SK-N-SH (cell line): ENCODE data around the gene IRS4. TPM values are rescaled to one million over a fixed set of nuclear protein-coding genes. Genes with fewer than 3 reads are reported as not detected.

ENCODE experiments used
- CTCF ChIA-PET: fragments of 300-600, 350-600 bp; formaldehyde crosslinking; extraction: SDS; loops from one replicate; lab custom pipeline; 2021; lab: Yijun Ruan, JAX
- POLR2A ChIA-PET: fragments of 350-600 bp; sonication (Branson Sonifier 250); formaldehyde crosslinking; extraction: SDS; loops from one replicate; lab custom pipeline; 2020; ENCODE audit warnings: antibody characterized with exemption, inconsistent platforms; lab: Yijun Ruan, JAX
- DNase-seq: peaks from one replicate; pipeline ENCODE4 v3.0.0; 2012
- H2AFZ ChIP-seq: fragments of 200-600 bp; sonication (generic); 2 replicates; pipeline ENCODE4 v1.8.1; 2016; ENCODE audit warnings: antibody characterized with exemption, mild to moderate bottlenecking, low read depth
- H3F3A ChIP-seq: fragments of 200-600 bp; sonication (generic); replicated peaks from 2 replicates; pipeline ENCODE3; 2016; ENCODE audit warnings: antibody characterized with exemption, mild to moderate bottlenecking; ENCODE audit not compliant: insufficient read depth
- H3K27ac ChIP-seq, 2 experiments: fragments of 200-500 bp in 1 of 2; fragments of 200-600 bp in 1 of 2; sonication (Bioruptor generic) in 1 of 2; sonication (generic), shearing (Covaris generic) in 1 of 2; 2 replicates each; pipeline versions ENCODE4 v1.5.1 to v1.6.1; 2014 to 2016; ENCODE audit warnings: low read depth in 2 of 2, inconsistent platforms in 1 of 2, low read length in 1 of 2, mild to moderate bottlenecking in 1 of 2, mixed read lengths in 1 of 2
- H3K27me3 ChIP-seq: fragments of 200-600 bp; sonication (generic), shearing (Covaris generic); 2 replicates; pipeline ENCODE4 v1.6.1; 2016; ENCODE audit warnings: mixed run types; ENCODE audit not compliant: insufficient read depth
- H3K36me3 ChIP-seq, 2 experiments: fragments of 200-500 bp in 1 of 2; fragments of 200-600 bp in 1 of 2; sonication (Bioruptor generic) in 1 of 2; sonication (generic) in 1 of 2; replicated peaks in 1 of 2; 2 replicates each; pipeline versions ENCODE3 to v1.5.1; 2014 to 2016; ENCODE audit warnings: low read length in 1 of 2, mild to moderate bottlenecking in 1 of 2; ENCODE audit not compliant: insufficient read depth in 2 of 2, control insufficient read depth in 1 of 2
- H3K4me1 ChIP-seq, 2 experiments: fragments of 200-500 bp in 1 of 2; fragments of 200-600 bp in 1 of 2; sonication (Bioruptor generic) in 1 of 2; sonication (generic), shearing (Covaris generic) in 1 of 2; 2 replicates each; pipeline versions ENCODE4 v1.5.1 to v1.6.1; 2014 to 2016; ENCODE audit warnings: low read depth in 1 of 2, low read length in 1 of 2, mixed run types in 1 of 2; ENCODE audit not compliant: insufficient read depth in 2 of 2, control insufficient read depth in 1 of 2
- H3K4me2 ChIP-seq: fragments of 200-600 bp; sonication (generic), shearing (Covaris generic); 2 replicates; pipeline ENCODE4 v1.6.1; 2017; ENCODE audit warnings: mixed run types
- H3K4me3 ChIP-seq, 2 experiments: fragments of 200-500 bp in 1 of 2; fragments of 200-600 bp in 1 of 2; sonication (Bioruptor generic) in 1 of 2; sonication (generic), shearing (Covaris generic) in 1 of 2; 2 replicates each; pipeline versions ENCODE4 v1.5.1 to v1.8.1; 2014 to 2016; ENCODE audit warnings: low read depth in 2 of 2, inconsistent platforms in 1 of 2, low read length in 1 of 2, mild to moderate bottlenecking in 1 of 2, mixed read lengths in 1 of 2, moderate library complexity in 1 of 2
- H3K79me2 ChIP-seq: fragments of 200-600 bp; sonication (generic); 2 replicates; pipeline ENCODE4 v1.8.1; 2017; ENCODE audit warnings: mild to moderate bottlenecking; ENCODE audit not compliant: insufficient read depth
- H3K9ac ChIP-seq: fragments of 200-600 bp; sonication (generic); 2 replicates; pipeline ENCODE4 v1.6.1; 2017; ENCODE audit warnings: mixed run types
- H3K9me2 ChIP-seq: fragments of 200-600 bp; sonication (generic); 2 replicates; pipeline ENCODE4 v1.6.1; 2017; ENCODE audit warnings: mixed run types
- H3K9me3 ChIP-seq: fragments of 200-600 bp; sonication (generic); 2 replicates; pipeline ENCODE4 v1.6.1; 2017; ENCODE audit warnings: mixed run types, mild to moderate bottlenecking, moderate library complexity
- H4K20me1 ChIP-seq: fragments of 200-600 bp; sonication (generic); 2 replicates; pipeline ENCODE4 v1.6.1; 2017; ENCODE audit warnings: mild to moderate bottlenecking, mixed run types; ENCODE audit not compliant: insufficient read depth
- CTCF ChIP-seq: fragments of 200-600 bp; sonication (generic); IDR thresholded peaks from 2 replicates; pipeline ENCODE4 v1.6.1; 2017; ENCODE audit warnings: antibody characterized with exemption, mild to moderate bottlenecking, moderate library complexity
- ELF1 ChIP-seq: IDR thresholded peaks from 2 replicates; pipeline ENCODE4 v1.4.0; 2012
- EP300 ChIP-seq, 2 experiments: IDR thresholded peaks; 2 replicates each; pipeline versions ENCODE4 v1.4.0 to v1.6.1; 2012; ENCODE audit warnings: borderline replicate concordance in 1 of 2, low read depth in 1 of 2, low read length in 1 of 2
- FOSL2 ChIP-seq: IDR thresholded peaks from 2 replicates; pipeline ENCODE4 v1.4.0; 2012; ENCODE audit warnings: low read depth, mild to moderate bottlenecking, moderate library complexity, borderline replicate concordance
- FOXJ3 ChIP-seq: sonication (generic); formaldehyde crosslinking; IDR thresholded peaks from 2 replicates; pipeline ENCODE4 v1.5.1; 2020; ENCODE audit warnings: mild to moderate bottlenecking, missing genetic modification reagents
- FOXM1 ChIP-seq: IDR thresholded peaks from 2 replicates; pipeline ENCODE4 v1.4.0; 2012; ENCODE audit warnings: low read depth, mild to moderate bottlenecking
- GATA2 ChIP-seq: sonication (generic); formaldehyde crosslinking; IDR thresholded peaks from 2 replicates; pipeline ENCODE4 v1.5.0; 2020; ENCODE audit warnings: mild to moderate bottlenecking, missing genetic modification reagents
- IRF3 ChIP-seq: fragments of 150-350 bp; IDR thresholded peaks from 2 replicates; pipeline ENCODE4 v1.6.1; 2016; ENCODE audit warnings: mild to moderate bottlenecking, low read depth, low read length
- JUND ChIP-seq: IDR thresholded peaks from 2 replicates; pipeline ENCODE4 v1.4.0; 2012
- MEF2A ChIP-seq: IDR thresholded peaks from 2 replicates; pipeline ENCODE4 v1.4.0; 2012; ENCODE audit warnings: low read depth, borderline replicate concordance
- NFIC ChIP-seq: IDR thresholded peaks from 2 replicates; pipeline ENCODE4 v1.4.0; 2012; ENCODE audit warnings: borderline replicate concordance
- NRF1 ChIP-seq: IDR thresholded peaks from 2 replicates; pipeline ENCODE4 v1.6.1; 2012; ENCODE audit warnings: low read depth, mild to moderate bottlenecking, low read length
- POLR2AphosphoS5 ChIP-seq: IDR thresholded peaks from 2 replicates; pipeline ENCODE4 v1.6.1; 2012; ENCODE audit warnings: low read depth, low read length
- RAD21 ChIP-seq: IDR thresholded peaks from 2 replicates; pipeline ENCODE4 v1.6.1; 2012; ENCODE audit warnings: mild to moderate bottlenecking, low read length
- RCOR1 ChIP-seq: fragments of 150-350 bp; IDR thresholded peaks from 2 replicates; pipeline ENCODE4 v1.6.1; 2017; ENCODE audit warnings: antibody characterized with exemption, low read length
- REST ChIP-seq: IDR thresholded peaks from 2 replicates; pipeline ENCODE4 v1.6.1; 2012; ENCODE audit warnings: mild to moderate bottlenecking, low read depth, low read length, moderate library complexity
- RFX5 ChIP-seq: IDR thresholded peaks from 2 replicates; pipeline ENCODE4 v1.6.1; 2012; ENCODE audit warnings: mild to moderate bottlenecking, improper control_type of control experiment, low read length
- RXRA ChIP-seq: IDR thresholded peaks from 2 replicates; pipeline ENCODE4 v1.4.0; 2012; ENCODE audit warnings: low read depth, mild to moderate bottlenecking, borderline replicate concordance
- SIN3A ChIP-seq: IDR thresholded peaks from 2 replicates; pipeline ENCODE4 v1.6.1; 2012; ENCODE audit warnings: low read depth, mild to moderate bottlenecking, low read length, moderate library complexity, borderline replicate concordance
- SMC3 ChIP-seq: IDR thresholded peaks from 2 replicates; pipeline ENCODE4 v1.6.1; 2012; ENCODE audit warnings: low read depth, low read length, improper control_type of control experiment
- TAF1 ChIP-seq: IDR thresholded peaks from 2 replicates; pipeline ENCODE4 v1.6.1; 2012; ENCODE audit warnings: low read depth, mild to moderate bottlenecking, low read length, moderate library complexity, borderline replicate concordance
- TEAD4 ChIP-seq: IDR thresholded peaks from 2 replicates; pipeline ENCODE4 v1.4.0; 2012; ENCODE audit warnings: mild to moderate bottlenecking, borderline replicate concordance; ENCODE audit not compliant: insufficient read depth
- YY1 ChIP-seq: IDR thresholded peaks from 2 replicates; pipeline ENCODE4 v1.4.0; 2012; ENCODE audit warnings: low read depth, mild to moderate bottlenecking
- whole genome bisulfite sequencing: methylation state at CpG from one replicate; pipeline ENCODE4 v1.1.6; 2017; ENCODE audit warnings: low lambda C conversion rate; 5-methylcytosine and 5-hydroxymethylcytosine counted together
- polyA plus RNA-seq, 3 experiments: library from polyadenylated mRNA; depleted of rRNA; stranded (reverse); fragments of >200 nt; gene quantifications; 2 replicates each; pipeline ENCODE4 v1.2.3, GENCODE V29; 2012
- TF ChIP-seq, protein P1 (sequence below): IDR thresholded peaks from 2 replicates; pipeline ENCODE4 v1.4.0; 2012; ENCODE audit warnings: low read depth
- TF ChIP-seq, protein P2 (sequence below): IDR thresholded peaks from 2 replicates; pipeline ENCODE4 v1.4.0; 2012; ENCODE audit warnings: low read depth, borderline replicate concordance

IRS4 gene
- polyA plus RNA-seq, 1 of the 3 experiments (the other 2 are of a cell fraction): not detected

DNA sequence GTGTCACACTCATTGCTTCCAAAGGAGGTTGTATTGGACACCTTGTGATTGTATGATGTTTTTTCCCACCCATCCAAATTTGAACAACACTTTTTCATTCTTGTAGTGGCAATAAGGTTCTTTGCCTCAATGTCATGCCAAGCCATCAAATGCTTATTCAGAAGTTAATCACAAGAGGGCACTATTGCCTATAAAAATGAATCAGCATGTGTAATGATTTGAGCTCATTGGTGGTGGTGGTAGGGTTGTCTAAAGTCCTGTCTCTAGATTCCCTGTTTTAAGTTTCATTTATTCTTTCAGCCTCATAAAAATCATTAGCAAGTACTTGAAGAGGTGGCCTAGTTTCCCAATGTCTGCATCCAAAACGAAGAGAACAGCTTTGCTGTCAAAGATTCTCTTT lies 37.0 kb downstream of the IRS4 start:
- H2AFZ ChIP-seq: no peak overlapping the region
- H3K9me2 ChIP-seq: no peaks in the 10 kb centered on the region
- H3K9ac ChIP-seq: no peak overlapping the region
- no peak for TF ChIP-seq SIN3A
- no peak for TF ChIP-seq IRF3
- no peak for TF ChIP-seq GATA2 (CRISPR knock-in tag)
- no peak for TF ChIP-seq POLR2AphosphoS5
- TF ChIP-seq, protein P1, sequence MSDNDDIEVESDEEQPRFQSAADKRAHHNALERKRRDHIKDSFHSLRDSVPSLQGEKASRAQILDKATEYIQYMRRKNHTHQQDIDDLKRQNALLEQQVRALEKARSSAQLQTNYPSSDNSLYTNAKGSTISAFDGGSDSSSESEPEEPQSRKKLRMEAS: no peak
- no peak for TF ChIP-seq NFIC
- TF ChIP-seq NRF1: no peak
- peak; percentile 61 for TF ChIP-seq CTCF
- peak; percentile 64 for TF ChIP-seq RAD21
- TF ChIP-seq RCOR1: no peak
- no peak for TF ChIP-seq TEAD4
- no peak for TF ChIP-seq FOXJ3 (CRISPR knock-in tag)
- TF ChIP-seq, protein P2, sequence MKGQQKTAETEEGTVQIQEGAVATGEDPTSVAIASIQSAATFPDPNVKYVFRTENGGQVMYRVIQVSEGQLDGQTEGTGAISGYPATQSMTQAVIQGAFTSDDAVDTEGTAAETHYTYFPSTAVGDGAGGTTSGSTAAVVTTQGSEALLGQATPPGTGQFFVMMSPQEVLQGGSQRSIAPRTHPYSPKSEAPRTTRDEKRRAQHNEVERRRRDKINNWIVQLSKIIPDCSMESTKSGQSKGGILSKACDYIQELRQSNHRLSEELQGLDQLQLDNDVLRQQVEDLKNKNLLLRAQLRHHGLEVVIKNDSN: no peak
- TF ChIP-seq MEF2A: no peak
- TF ChIP-seq RFX5: no peak
- TF ChIP-seq EP300 (IDR thresholded peaks at IDR 0.05; ENCODE audit: borderline replicate concordance in 1 of 2, low read depth in 1 of 2, low read length in 1 of 2): no peak
- no peak for TF ChIP-seq JUND
- TF ChIP-seq FOXM1: no peak
- no peak for TF ChIP-seq ELF1
- no peak for TF ChIP-seq YY1
- no peak for TF ChIP-seq RXRA
- TF ChIP-seq REST: no peak
- no peak for TF ChIP-seq FOSL2
- no peak for TF ChIP-seq TAF1
- TF ChIP-seq SMC3: peak; percentile 40; the same call in 1 of the 2 replicates
- no peaks in the 10 kb centered on the region for H3F3A ChIP-seq
- POLR2A ChIA-PET: no interaction called here
- no peak overlapping the region for H3K27ac ChIP-seq
- no peaks in the 10 kb centered on the region for H3K79me2 ChIP-seq
- H3K36me3 ChIP-seq: no peaks in the 10 kb centered on the region
- 4% methylated on average over 1 of the region's 1 CpG for WGBS
- no peaks in the 10 kb centered on the region for H3K9me3 ChIP-seq
- H3K4me2 ChIP-seq: no peak overlapping the region
- CTCF ChIA-PET: interaction anchor here (0.7 to 2.1 kb wide), 15 partner anchors 8 to 805 kb away, joined by 3 to 10 read pairs (median 4); no protein-coding TSS in a partner anchor
- H3K4me3 ChIP-seq: no peak overlapping the region
- peak; percentile 16 for DNase-seq
- no peaks in the 10 kb centered on the region for H4K20me1 ChIP-seq
- peaks cover 19% of the 10 kb centered on the region; the same call in 1 of the 2 replicates for H3K27me3 ChIP-seq
- no peaks in the 10 kb centered on the region for H3K4me1 ChIP-seq
